IMR-90 (cell line): ENCODE results near the gene MTMR1. TPM values are rescaled to one million over a fixed set of nuclear protein-coding genes. Genes with fewer than 3 reads are reported as not detected.

Experiments used
- ATAC-seq: fragments of 200-7000 bp; cut with Tn5 transposase; 2 replicates; pipeline ENCODE4 v1.9.1; 2020; ENCODE audit warnings: low read depth, mild to moderate bottlenecking, moderate library complexity
- BruUV-seq: library from RNA; stranded (reverse); fragments of 400-500 nt; replicated peaks from 2 replicates; lab custom pipeline; 2021; lab: Mats Ljungman, UMichigan
- CTCF ChIA-PET: fragments of 300-600 bp; formaldehyde crosslinking; extraction: SDS; loops from one replicate; lab custom pipeline; 2021; ENCODE audit warnings: antibody characterized with exemption; lab: Yijun Ruan, JAX
- POLR2A ChIA-PET: fragments of 300-600 bp; sonication (Branson Sonifier 250); formaldehyde crosslinking; loops from one replicate; lab custom pipeline; 2022; ENCODE audit warnings: antibody characterized with exemption; ENCODE audit not compliant: unreplicated experiment; lab: Charles Lee
- DNase-seq: peaks from one replicate; pipeline ENCODE4 v3.0.0; 2013
- H2AFZ ChIP-seq: replicated peaks from 2 replicates; pipeline ENCODE3; 2013; ENCODE audit warnings: low read length, mild to moderate bottlenecking; ENCODE audit not compliant: poor library complexity
- H2AK5ac ChIP-seq: 2 replicates; pipeline ENCODE4 v1.6.1; 2013; ENCODE audit warnings: low read depth, low read length, inconsistent platforms
- H2AK9ac ChIP-seq: replicated peaks from 2 replicates; pipeline ENCODE3; 2013; ENCODE audit warnings: mild to moderate bottlenecking, low read depth, low read length, moderate library complexity; ENCODE audit not compliant: poor library complexity
- H2BK120ac ChIP-seq: 2 replicates; pipeline ENCODE4 v1.6.1; 2013; ENCODE audit warnings: low read depth, low read length, inconsistent platforms
- H2BK15ac ChIP-seq: 3 replicates; pipeline ENCODE4 v1.6.1; 2013; ENCODE audit warnings: low read depth, low read length, inconsistent platforms
- H2BK20ac ChIP-seq: 2 replicates; pipeline ENCODE4 v1.6.1; 2013; ENCODE audit warnings: low read depth, mild to moderate bottlenecking, inconsistent platforms, low read length, moderate library complexity
- H2BK5ac ChIP-seq: 2 replicates; pipeline ENCODE4 v1.6.1; 2013; ENCODE audit warnings: mild to moderate bottlenecking, low read depth, low read length, inconsistent platforms; ENCODE audit not compliant: poor library complexity, severe bottlenecking
- H3K14ac ChIP-seq: replicated peaks from 2 replicates; pipeline ENCODE4 v1.6.1; 2013; ENCODE audit warnings: low read depth, low read length, inconsistent platforms
- H3K18ac ChIP-seq: 2 replicates; pipeline ENCODE4 v1.6.1; 2013; ENCODE audit warnings: low read depth, low read length, control low read depth
- H3K23ac ChIP-seq: 2 replicates; pipeline ENCODE4 v1.6.1; 2013; ENCODE audit warnings: low read depth, low read length, inconsistent platforms
- H3K27ac ChIP-seq: 2 replicates; pipeline ENCODE4 v1.5.1; 2013; ENCODE audit warnings: mild to moderate bottlenecking, control low read depth, low read length; ENCODE audit not compliant: insufficient read depth
- H3K27me3 ChIP-seq: 2 replicates; pipeline ENCODE4 v1.6.1; 2013; ENCODE audit warnings: low read length; ENCODE audit not compliant: control insufficient read depth, insufficient read depth
- H3K36me3 ChIP-seq: 2 replicates; pipeline ENCODE4 v1.6.1; 2013; ENCODE audit warnings: low read length, mixed read lengths; ENCODE audit not compliant: control insufficient read depth, insufficient read depth
- H3K4ac ChIP-seq: 2 replicates; pipeline ENCODE4 v1.6.1; 2013; ENCODE audit warnings: low read depth, low read length, inconsistent platforms
- H3K4me1 ChIP-seq: 2 replicates; pipeline ENCODE4 v1.6.1; 2013; ENCODE audit warnings: low read length, mixed read lengths; ENCODE audit not compliant: control insufficient read depth, insufficient read depth
- H3K4me2 ChIP-seq: 2 replicates; pipeline ENCODE4 v1.6.1; 2013; ENCODE audit warnings: low read depth, mild to moderate bottlenecking, control low read depth, low read length, moderate library complexity
- H3K4me3 ChIP-seq: 2 replicates; pipeline ENCODE4 v1.5.1; 2013; ENCODE audit warnings: low read depth, mild to moderate bottlenecking, control low read depth, low read length, moderate library complexity; ENCODE audit not compliant: insufficient read depth
- H3K56ac ChIP-seq: 2 replicates; pipeline ENCODE4 v1.6.1; 2013; ENCODE audit warnings: low read length, inconsistent platforms; ENCODE audit not compliant: insufficient read depth; ENCODE audit errors: extremely low read depth
- H3K79me1 ChIP-seq, 2 experiments: 2 replicates each; pipeline ENCODE4 v1.6.1; 2013; ENCODE audit warnings: low read length in 2 of 2, inconsistent platforms in 1 of 2, low read depth in 1 of 2
- H3K9ac ChIP-seq: 2 replicates; pipeline ENCODE4 v1.6.1; 2013; ENCODE audit warnings: low read depth, low read length, control low read depth
- H3K9me1 ChIP-seq: 2 replicates; pipeline ENCODE4 v1.6.1; 2013; ENCODE audit warnings: low read length, inconsistent platforms; ENCODE audit not compliant: insufficient read depth
- H3K9me3 ChIP-seq: 2 replicates; pipeline ENCODE4 v1.6.1; 2013; ENCODE audit warnings: low read length; ENCODE audit not compliant: control insufficient read depth, insufficient read depth
- H4K20me1 ChIP-seq: 2 replicates; pipeline ENCODE4 v1.6.1; 2013; ENCODE audit warnings: low read length, inconsistent platforms; ENCODE audit not compliant: insufficient read depth
- H4K5ac ChIP-seq: 2 replicates; pipeline ENCODE4 v1.6.1; 2013; ENCODE audit warnings: mild to moderate bottlenecking, low read depth, low read length, control low read depth
- H4K8ac ChIP-seq, 2 experiments: 2 replicates each; pipeline ENCODE4 v1.6.1; 2013; ENCODE audit warnings: low read depth in 2 of 2, low read length in 2 of 2, control low read depth in 1 of 2, inconsistent platforms in 1 of 2
- H4K91ac ChIP-seq: 2 replicates; pipeline ENCODE4 v1.6.1; 2013; ENCODE audit warnings: low read depth, low read length, inconsistent platforms; ENCODE audit not compliant: insufficient read depth
- CHD1 ChIP-seq: IDR thresholded peaks from 2 replicates; pipeline ENCODE4 v1.6.1; 2012; ENCODE audit warnings: low read depth, low read length, improper control_type of control experiment
- MAZ ChIP-seq: IDR thresholded peaks from 2 replicates; pipeline ENCODE4 v1.6.1; 2012; ENCODE audit warnings: low read depth, mild to moderate bottlenecking, low read length, improper control_type of control experiment, moderate library complexity, borderline replicate concordance
- POLR2A ChIP-seq: IDR thresholded peaks from 2 replicates; pipeline ENCODE4 v1.6.1; 2012; ENCODE audit warnings: mild to moderate bottlenecking, low read depth, low read length
- WGBS, 2 experiments: methylation state at CpG; one replicate each; pipeline versions ENCODE4 v1.1.5 to v1.1.7; 2013; ENCODE audit warnings: missing lambda C conversion rate in 2 of 2; ENCODE audit not compliant: insufficient read length in 1 of 2; ENCODE audit errors: extremely low coverage in 2 of 2; 5-methylcytosine and 5-hydroxymethylcytosine counted together
- dilution Hi-C: fragments of 300-500 bp; cut with HindIII; formaldehyde crosslinking; loops from one replicate; pipeline ENCODE4 v1.14.3; 2018; ENCODE audit warnings: low sequenced_read_pairs; ENCODE audit not compliant: unreplicated experiment
- in situ Hi-C: fragments of 300-500 bp; cut with MboI; formaldehyde crosslinking; loops from 3 replicates; pipeline ENCODE4 v1.14.3; 2019; ENCODE audit warnings: low sequenced_read_pairs, inconsistent platforms, mixed read lengths
- intact Hi-C: fragments of 100-400 bp; cut with micrococcal nuclease; formaldehyde crosslinking; loops from 2 replicates; pipeline ENCODE4 v1.10.0; 2022
- polyA plus RNA-seq, 3 experiments: library from polyadenylated mRNA; depleted of rRNA; stranded (reverse); fragments of >200 nt; gene quantifications; 2 replicates each; pipeline ENCODE4 v1.2.3, GENCODE V29; 2012; ENCODE audit warnings: low replicate concordance in 1 of 3
- total RNA-seq: library from RNA; depleted of rRNA; stranded (reverse); fragments of >200 nt; gene quantifications from 2 replicates; pipeline ENCODE4 v1.2.3, GENCODE V29; 2012

The MTMR1 gene
- total and polyA plus RNA-seq, 2 of the 4 experiments (the other 2 are of a cell fraction), result 19.0 to 28.8 TPM

GRCh38 chrX:150693725-150694574 is 754 bp downstream of the MTMR1 start:
- H3K27ac ChIP-seq, result peak overlapping the region; percentile 79
- peak overlapping the region; percentile 6 to 14; a peak in 2 of 4 replicates for H4K8ac ChIP-seq
- peak overlapping the region; percentile 77 for H3K9ac ChIP-seq
- H4K5ac ChIP-seq, result no peak overlapping the region
- 0 out of 2 replicates have a peak overlapping the region, but pooled peaks have one; percentile 2 for H3K14ac ChIP-seq
- 46% methylated on average over 11 of the region's 42 CpGs; no CpG with 5 or more reads in 1 of the 2 experiments for WGBS, 2 experiments
- ChIA-PET POLR2A (no interaction called here), CTCF (no interaction called here)
- H3K4me1 ChIP-seq, result peaks cover 4% of the 10 kb centered on the region; the same call in 1 of the 2 replicates
- H3K9me1 ChIP-seq, result 0 out of 2 replicates have a peak, but pooled peaks cover 2% of the 10 kb centered on the region
- intact Hi-C loops (loop anchor here (5.0 kb wide), 1 partner anchor 388 kb away; no protein-coding TSS in a partner anchor), dilution Hi-C loops (no loop called here), in situ Hi-C loops (no loop called here)
- TF ChIP-seq POLR2A (peak; percentile 78), MAZ (peak; percentile 42; the same call in 1 of the 2 replicates), CHD1 (no peak)
- BruUV-seq, result no TSS peak
- H3K4me2 ChIP-seq, result peak overlapping the region; percentile 80
- H2BK5ac ChIP-seq, result peak overlapping the region; percentile 46
- peak overlapping the region; percentile 90 for H2AK9ac ChIP-seq
- H2BK15ac ChIP-seq, result 0 out of 3 replicates have a peak overlapping the region, but pooled peaks have one; percentile 4
- H3K4ac ChIP-seq, result peak overlapping the region; percentile 48
- no peak overlapping the region for H2BK20ac ChIP-seq
- H3K23ac ChIP-seq, result peak overlapping the region; percentile 8; the same call in 1 of the 2 replicates
- H2AK5ac ChIP-seq, result no peak overlapping the region
- no peaks in the 10 kb centered on the region for H3K27me3 ChIP-seq
- H2AFZ ChIP-seq, result peak overlapping the region; percentile 50
- DNase-seq (peak; percentile 79), ATAC-seq (peak; percentile 62)
- peak overlapping the region; percentile 61; the same call in 1 of the 2 replicates for H3K56ac ChIP-seq
- no peak overlapping the region; the same call in 1 of the 2 replicates for H2BK120ac ChIP-seq
- no peaks in the 10 kb centered on the region for H4K20me1 ChIP-seq
- H3K36me3 ChIP-seq, result no peaks in the 10 kb centered on the region
- peak overlapping the region; percentile 0; the same call in 1 of the 2 replicates for H3K18ac ChIP-seq
- peaks cover 2 to 24% of the 10 kb centered on the region in 2 experiments; a peak in 2 of 4 replicates for H3K79me1 ChIP-seq
- H3K4me3 ChIP-seq, result peak overlapping the region; percentile 87
- H3K9me3 ChIP-seq, result peaks cover 16% of the 10 kb centered on the region
- 0 out of 2 replicates have a peak overlapping the region, but pooled peaks have one; percentile 6 for H4K91ac ChIP-seq
